HS-5 (cell line): ENCODE results near the gene NDE1.
"Not testable (repeated sequence)": the region's sequence is repeated elsewhere in the genome, so short reads cannot be mapped to it uniquely, and the experiment has no call there.

Source experiments
- DNase-seq: peaks from one replicate; pipeline ENCODE4 v3.0.0-alpha.2; 2012; ENCODE audit warnings: low read depth

Gene NDE1

DNA sequence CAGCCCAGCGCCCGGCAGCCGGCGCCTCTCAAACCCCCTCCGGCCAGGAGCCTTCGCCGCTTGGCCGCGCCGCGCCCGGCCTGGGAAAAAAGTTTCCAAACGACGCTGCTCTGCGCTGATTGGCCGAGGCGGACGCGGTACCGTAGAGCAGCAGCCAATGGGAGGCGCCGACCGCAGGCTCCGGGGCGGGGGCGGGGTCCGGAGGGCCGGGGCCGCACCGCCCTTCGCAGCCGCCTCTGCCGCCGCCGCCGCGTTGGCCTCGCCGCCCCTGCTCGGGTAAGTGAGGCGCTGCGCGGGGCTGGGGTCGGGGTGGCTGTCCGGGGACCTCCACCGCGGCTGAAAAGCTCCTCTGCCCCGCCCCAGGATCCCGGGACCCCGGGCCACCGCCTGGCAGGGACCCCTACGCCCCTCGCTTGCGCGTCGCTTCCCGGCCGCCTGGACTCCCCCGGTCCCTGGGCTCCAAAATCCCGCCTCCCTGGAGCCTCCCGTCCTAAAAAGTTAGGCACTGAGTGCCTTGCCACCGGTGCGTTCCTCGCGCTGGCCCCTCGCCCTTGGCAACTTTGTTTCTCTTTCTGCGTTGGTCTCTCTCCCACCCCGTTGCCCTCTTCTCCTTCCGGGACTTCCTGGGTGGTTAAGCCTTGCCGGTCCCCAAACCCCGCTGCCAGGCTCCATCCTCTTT is at the start of gene NDE1:
NDE1 (plus strand) TSS at position 227 of the 679 bp plus-strand sequence. CDS start 14,534 bp downstream, outside the sequence.
- no peak for DNase-seq

GRCh38 chr16:15601212-15601879 is 48.7 kb upstream of the NDE1 start:
- DNase-seq: no peak

- no peak for DNase-seq
Observed at GRCh38 chr16:15602285-15603044, 47.6 kb upstream of the NDE1 start.

DNA sequence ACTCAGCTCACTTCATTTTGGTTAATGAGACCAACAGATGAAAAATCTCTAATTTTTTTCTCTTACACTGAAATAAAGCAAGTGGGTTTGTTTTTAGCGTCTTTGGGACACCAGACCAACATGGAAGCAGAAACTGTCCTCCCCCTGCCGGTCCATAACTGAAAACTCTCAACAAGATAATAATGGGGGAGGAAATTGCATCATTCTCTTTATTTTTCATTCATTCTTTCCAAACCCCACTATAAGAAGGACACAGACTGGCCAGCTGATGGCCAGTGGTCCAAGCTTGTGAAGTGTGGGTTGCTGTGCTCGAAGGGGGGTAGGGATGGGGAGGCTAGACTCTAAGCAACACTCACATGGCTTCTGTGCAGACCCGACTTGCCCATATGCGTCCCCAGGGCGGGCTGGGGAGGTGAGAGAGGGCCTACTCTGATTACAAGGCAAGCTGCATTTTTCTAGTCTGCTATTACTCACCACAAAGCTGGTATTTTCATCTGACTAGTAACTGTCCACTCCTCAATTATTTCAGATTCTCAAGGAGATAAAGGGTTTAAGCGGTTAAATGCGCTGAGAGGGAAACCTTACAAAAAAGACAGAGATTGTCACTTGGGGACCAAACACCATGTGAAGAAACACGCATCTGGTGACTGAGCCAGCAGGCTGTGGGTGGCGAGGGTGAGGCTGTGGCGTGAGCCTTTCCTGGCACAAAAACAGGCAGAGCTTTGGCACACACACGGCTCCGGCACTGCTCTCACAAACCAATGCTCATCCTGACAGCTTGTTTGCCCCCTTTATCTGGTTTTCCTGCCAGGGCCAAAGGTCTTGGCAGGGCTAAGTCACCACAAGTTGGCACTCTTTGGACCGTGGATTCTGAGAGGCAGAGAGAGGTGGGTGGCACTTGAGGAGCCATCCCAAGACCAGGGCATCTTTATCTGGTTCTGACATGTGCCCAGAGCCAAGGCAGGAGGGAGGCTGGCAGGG is 45.3 kb upstream of the NDE1 start:
- DNase-seq: no peak

GRCh38 chr16:15605839-15606517 is 44.1 kb upstream of the NDE1 start:
- DNase-seq: no peak

- no peak for DNase-seq
Observed at GRCh38 chr16:15606518-15607220, 43.4 kb upstream of the NDE1 start.

GRCh38 chr16:15607221-15607699 is 42.8 kb upstream of the NDE1 start:
- DNase-seq: not testable (repeated sequence)

GRCh38 chr16:15607700-15608396 is 42.2 kb upstream of the NDE1 start:
- no peak for DNase-seq

DNA sequence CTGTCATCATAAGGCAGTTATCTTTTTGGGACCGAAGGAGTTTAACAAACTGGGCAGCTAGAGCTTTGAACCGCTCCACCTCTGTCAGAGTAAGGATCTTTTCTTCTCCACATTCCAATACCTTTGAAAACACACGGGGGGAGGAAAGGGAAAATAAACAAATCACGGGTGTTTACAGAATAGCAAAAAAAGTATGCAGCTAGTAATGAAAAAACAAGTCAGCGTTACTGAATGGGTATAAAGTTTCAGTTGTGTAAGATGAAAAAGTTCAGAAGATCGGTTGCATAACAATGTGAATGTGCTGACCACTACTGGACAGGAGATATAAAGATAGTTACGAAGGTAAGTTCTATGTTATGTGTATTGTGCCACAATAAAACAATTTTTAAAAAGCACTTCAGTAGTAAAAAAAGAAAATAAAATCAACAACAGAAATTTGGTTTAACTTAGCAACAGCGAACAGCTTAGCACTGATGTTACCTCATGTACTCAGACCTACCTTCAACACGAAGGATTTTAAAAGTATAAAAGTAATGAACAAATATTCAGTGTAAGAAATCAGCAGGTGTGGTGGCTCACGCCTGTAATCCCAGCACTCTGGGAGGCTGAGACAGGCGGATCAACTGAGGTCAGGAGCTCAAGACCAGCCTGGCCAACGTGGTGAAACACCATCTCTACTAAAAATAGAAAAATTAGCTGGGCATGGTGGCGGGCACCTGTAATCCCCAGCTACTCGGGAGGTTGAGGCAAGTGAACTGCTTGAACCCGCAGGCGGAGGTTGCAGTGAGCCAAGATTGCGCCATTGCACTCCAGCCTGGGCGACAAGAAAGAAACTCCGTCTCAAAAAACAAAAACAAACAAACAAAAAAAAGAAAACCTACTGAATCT is 41.4 kb upstream of the NDE1 start:
- no peak for DNase-seq

DNA sequence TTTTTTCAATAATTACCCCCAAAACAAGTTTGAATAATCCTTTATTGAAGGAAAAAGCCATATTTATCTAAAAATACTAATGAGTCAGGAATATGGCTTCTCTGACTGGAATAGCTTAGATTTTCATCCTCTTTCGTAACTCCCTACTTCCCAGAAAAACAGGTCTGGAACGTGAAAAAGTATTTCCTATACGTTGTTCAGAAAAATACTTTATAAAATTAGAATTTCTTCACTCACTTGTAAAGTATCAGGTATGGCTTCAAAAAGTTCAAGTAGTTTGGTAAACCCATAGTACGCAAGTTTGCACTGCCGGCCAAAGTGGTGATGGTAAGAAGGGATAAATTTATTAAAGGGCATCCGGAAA is 40.8 kb upstream of the NDE1 start:
- no peak for DNase-seq

- DNase-seq: no peak
Observed at GRCh38 chr16:15610369-15610871, 39.6 kb upstream of the NDE1 start.

DNA sequence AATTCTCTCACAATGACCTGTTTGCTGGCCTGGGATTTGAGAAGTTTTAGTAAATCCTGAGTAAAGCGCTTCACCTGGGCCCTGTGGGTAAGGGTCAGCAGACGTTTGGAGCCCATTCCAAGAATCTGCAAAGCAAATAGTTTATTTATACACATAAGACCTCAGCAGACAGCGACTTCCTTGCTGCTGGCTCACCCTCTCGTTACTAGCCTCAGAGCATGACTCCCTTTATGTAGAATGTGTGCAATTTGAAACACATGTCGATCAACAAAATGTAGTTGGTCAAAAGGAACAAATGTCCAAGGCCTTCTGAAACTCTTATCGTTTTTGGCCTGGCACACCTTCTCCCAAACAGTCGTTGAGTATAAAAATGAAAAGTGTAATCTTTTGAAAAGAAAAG is 38.4 kb upstream of the NDE1 start:
- DNase-seq: no peak

GRCh38 chr16:15613676-15614075 is 36.4 kb upstream of the NDE1 start:
- DNase-seq: no peak

- DNase-seq: no peak
Observed at GRCh38 chr16:15616012-15616411, 34.0 kb upstream of the NDE1 start.

GRCh38 chr16:15616475-15617165 is 33.4 kb upstream of the NDE1 start:
- no peak for DNase-seq

DNA sequence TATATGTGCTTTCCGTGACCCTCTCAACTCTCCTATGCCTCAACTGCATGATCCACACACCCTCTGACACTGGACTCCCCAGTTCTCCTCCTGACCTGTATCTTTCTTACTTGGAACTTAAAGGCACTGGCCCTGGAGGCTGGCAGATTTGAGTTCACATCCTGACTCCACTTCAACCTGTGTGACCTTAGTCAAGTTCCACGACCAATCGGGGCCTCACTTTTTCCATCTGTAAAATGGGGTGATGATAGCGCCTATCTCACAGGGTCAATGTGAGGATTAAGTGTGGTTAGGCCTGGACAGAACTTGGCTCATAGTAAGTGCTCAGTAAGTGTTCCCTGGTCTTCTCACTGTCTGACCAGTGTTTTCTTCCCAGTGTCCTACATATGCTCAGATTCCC is 32.1 kb upstream of the NDE1 start:
- no peak for DNase-seq

DNA sequence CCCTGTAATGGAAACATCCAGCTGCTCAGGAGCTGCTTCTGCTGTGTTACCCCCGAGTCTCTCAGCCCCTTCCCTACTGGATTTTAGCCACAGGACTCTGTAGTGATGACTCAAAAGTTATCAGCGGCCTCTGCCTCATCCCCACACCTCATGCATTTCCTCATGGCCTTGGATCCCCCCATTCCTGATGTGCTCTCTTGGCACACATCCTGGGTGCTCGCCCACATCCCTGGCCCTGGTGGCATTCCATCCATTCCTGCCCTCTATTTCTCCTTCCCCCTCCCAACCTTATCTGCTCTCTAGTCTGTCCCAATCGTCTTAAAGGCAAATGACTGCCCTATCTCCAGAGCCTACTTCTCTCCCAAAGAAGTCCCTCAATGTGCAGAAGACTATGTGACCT is 31.7 kb upstream of the NDE1 start:
- no peak for DNase-seq

GRCh38 chr16:15620611-15621195 is 29.3 kb upstream of the NDE1 start:
- no peak for DNase-seq
